Type B pancreatic cell (in vitro differentiated cells): ENCODE results near the gene EGFR. TPM values are rescaled to one million over a fixed set of nuclear protein-coding genes. Genes with fewer than 3 reads are reported as not detected.
A peak's percentile ranks its signal among the peaks of the same experiment; 100 is the strongest.

Experiments used
- DNase-seq: peaks from one replicate; pipeline ENCODE4 v3.0.0; 2021; ENCODE audit warnings: mixed read lengths; ENCODE audit not compliant: unreplicated experiment; ENCODE audit errors: extremely low spot score
- H3K27ac Mint-ChIP-seq: 2 replicates; pipeline ENCODE4 v1.8.0; 2021; ENCODE audit warnings: mild to moderate bottlenecking, mixed read lengths
- H3K27me3 Mint-ChIP-seq: 2 replicates; pipeline ENCODE4 v1.8.0; 2021; ENCODE audit warnings: mixed read lengths
- H3K36me3 Mint-ChIP-seq: 2 replicates; pipeline ENCODE4 v1.8.0; 2021; ENCODE audit warnings: mixed read lengths
- H3K4me1 Mint-ChIP-seq: one replicate; pipeline ENCODE4 v1.8.0; 2021; ENCODE audit warnings: mixed read lengths; ENCODE audit not compliant: unreplicated experiment
- H3K4me3 Mint-ChIP-seq: 2 replicates; pipeline ENCODE4 v1.8.0; 2021; ENCODE audit warnings: mild to moderate bottlenecking, mixed read lengths
- H3K9me3 Mint-ChIP-seq: 2 replicates; pipeline ENCODE4 v1.8.0; 2021; ENCODE audit warnings: mixed read lengths
- total RNA-seq: library from RNA; stranded (reverse); gene quantifications from 2 replicates; pipeline ENCODE4 v1.2.1, GENCODE V29; 2021; ENCODE audit warnings: low replicate concordance
- TF ChIP-seq, protein P1 (sequence below): fragments of 200-600 bp; sonication (generic); conservative IDR thresholded peaks from 2 replicates; pipeline ENCODE4 v1.5.0; 2021; ENCODE audit warnings: antibody characterized with exemption, mild to moderate bottlenecking

The EGFR gene
- total RNA-seq, 1 donor from 2014 or later: 44.6 TPM

DNA sequence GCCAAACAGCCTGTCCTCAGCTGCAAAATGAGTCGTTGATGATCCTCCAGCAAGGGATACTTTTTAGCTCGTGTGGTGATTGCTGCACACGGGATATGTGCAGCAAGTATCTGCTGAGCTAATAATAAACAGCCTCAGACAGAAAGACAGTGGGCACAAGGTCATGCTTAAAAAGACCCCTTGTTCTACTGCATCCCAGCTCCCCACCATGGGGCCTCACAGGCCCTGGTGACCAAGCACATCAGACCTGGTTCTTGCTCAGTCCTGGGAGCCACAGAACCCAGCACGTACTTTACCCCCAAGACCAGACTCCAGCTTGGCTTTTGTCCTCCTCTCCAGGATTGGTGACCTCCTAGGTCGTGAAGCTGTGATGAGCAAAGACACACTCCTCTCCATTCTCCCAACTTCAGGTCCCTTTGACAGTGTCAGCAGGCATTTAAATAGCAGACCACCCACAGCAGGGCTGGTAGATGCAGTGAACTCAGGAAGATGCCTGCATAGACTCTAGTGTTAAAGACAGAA lies 50.5 kb downstream of the EGFR start:
- Mint-ChIP-seq H3K4me1 (peaks cover 66% of the 10 kb centered on the region), H3K9me3 (no peaks in the 10 kb centered on the region), H3K27me3 (no peaks in the 10 kb centered on the region), H3K36me3 (peaks cover 8% of the 10 kb centered on the region), H3K4me3 (no peak overlapping the region), H3K27ac (peak overlapping the region; percentile 19)
- TF ChIP-seq, protein P1, sequence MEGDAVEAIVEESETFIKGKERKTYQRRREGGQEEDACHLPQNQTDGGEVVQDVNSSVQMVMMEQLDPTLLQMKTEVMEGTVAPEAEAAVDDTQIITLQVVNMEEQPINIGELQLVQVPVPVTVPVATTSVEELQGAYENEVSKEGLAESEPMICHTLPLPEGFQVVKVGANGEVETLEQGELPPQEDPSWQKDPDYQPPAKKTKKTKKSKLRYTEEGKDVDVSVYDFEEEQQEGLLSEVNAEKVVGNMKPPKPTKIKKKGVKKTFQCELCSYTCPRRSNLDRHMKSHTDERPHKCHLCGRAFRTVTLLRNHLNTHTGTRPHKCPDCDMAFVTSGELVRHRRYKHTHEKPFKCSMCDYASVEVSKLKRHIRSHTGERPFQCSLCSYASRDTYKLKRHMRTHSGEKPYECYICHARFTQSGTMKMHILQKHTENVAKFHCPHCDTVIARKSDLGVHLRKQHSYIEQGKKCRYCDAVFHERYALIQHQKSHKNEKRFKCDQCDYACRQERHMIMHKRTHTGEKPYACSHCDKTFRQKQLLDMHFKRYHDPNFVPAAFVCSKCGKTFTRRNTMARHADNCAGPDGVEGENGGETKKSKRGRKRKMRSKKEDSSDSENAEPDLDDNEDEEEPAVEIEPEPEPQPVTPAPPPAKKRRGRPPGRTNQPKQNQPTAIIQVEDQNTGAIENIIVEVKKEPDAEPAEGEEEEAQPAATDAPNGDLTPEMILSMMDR: no peak
- DNase-seq: no peak

DNA sequence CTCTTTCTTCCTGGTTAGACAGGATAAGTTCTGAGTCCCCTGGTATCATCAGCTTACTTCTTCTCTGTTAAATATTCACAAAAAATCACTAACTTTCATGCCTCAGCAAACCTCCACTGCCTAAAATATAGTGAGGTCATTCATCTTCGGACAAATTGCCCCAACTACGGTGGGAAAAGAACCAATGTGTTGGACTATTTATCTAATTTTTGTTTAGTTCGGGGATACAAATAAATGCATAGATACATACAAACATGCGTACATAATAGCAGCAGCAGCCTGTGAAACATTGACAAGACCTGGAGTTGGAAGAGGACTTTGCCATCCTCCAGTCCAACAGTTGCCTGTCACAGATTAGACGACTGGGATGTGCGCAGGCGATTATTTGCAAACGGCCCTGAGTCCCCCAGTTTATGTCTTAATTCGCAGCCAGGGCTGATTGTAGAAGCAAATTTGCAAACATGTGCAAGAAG lies 51.5 kb downstream of the EGFR start:
- Mint-ChIP-seq H3K4me1 (peaks cover 57% of the 10 kb centered on the region), H3K4me3 (no peak overlapping the region), H3K27ac (peak overlapping the region; percentile 12), H3K36me3 (peaks cover 8% of the 10 kb centered on the region), H3K9me3 (no peaks in the 10 kb centered on the region), H3K27me3 (no peaks in the 10 kb centered on the region)
- DNase-seq: no peak
- TF ChIP-seq, protein P1: no peak

DNA sequence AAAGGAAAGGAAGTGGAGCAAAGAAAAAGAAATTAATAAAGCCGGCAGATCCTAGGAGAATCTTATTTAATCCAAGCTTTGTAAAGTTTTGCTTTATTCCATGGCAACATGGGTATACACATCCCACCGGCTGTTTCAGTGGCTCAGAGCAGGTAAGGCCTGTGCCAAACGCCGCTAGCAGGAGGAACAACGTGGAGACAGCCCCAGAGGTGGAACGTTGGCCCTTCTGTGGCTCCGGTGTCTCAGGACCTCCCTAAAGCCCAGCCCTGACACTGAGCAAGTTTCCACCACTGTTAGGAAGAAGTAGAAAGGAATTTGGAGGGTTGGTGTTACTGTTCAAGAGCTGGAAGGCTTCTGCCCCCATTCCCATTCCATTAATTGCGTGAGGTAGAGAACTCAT lies 52.0 kb downstream of the EGFR start:
- Mint-ChIP-seq H3K27ac (no peak overlapping the region), H3K9me3 (no peaks in the 10 kb centered on the region), H3K4me1 (peaks cover 51% of the 10 kb centered on the region), H3K4me3 (no peak overlapping the region), H3K27me3 (no peaks in the 10 kb centered on the region), H3K36me3 (peaks cover 8% of the 10 kb centered on the region)
- no peak for DNase-seq
- TF ChIP-seq, protein P1: no peak

DNA sequence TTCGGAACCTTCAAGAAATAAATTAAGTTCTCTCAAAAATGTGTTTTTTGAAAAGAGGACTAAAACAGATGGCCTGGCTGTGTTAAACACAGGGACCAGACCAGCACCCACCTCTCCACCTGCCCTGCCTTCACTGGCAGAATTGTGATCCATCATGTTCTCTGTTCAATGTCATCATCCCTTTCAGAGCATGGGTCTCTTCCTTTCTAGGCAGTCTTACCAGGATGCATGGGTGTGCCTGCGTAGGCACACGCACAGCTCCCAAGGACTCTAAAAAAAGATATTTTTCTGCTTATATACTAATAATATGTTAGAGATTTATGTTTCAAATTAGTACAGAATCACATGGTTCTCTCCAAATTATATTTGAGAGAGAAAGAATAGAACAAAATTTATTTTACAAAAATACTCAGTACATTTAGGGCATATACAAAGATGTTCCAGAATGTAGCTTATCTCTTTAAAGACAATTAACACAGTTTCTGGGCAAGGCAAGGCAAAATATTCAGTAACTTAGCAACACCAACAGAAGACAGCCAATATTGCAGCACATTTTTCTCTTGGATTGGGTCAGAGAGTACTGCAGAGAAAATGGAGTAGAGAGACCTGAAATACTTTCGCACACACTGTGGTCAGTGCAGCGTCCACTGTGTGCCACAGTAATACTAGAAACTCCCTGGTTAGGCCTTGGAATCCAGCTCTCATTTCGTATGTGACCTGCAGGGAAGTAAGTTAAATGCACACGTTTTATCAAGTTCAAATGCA lies 52.8 kb downstream of the EGFR start:
- H3K27me3 Mint-ChIP-seq: no peaks in the 10 kb centered on the region
- TF ChIP-seq, protein P1: no peak
- peak overlapping the region; percentile 17 for H3K27ac Mint-ChIP-seq
- no peaks in the 10 kb centered on the region for H3K9me3 Mint-ChIP-seq
- no peak for DNase-seq
- H3K4me1 Mint-ChIP-seq: peaks cover 44% of the 10 kb centered on the region
- peaks cover 8% of the 10 kb centered on the region for H3K36me3 Mint-ChIP-seq
- no peak overlapping the region for H3K4me3 Mint-ChIP-seq

DNA sequence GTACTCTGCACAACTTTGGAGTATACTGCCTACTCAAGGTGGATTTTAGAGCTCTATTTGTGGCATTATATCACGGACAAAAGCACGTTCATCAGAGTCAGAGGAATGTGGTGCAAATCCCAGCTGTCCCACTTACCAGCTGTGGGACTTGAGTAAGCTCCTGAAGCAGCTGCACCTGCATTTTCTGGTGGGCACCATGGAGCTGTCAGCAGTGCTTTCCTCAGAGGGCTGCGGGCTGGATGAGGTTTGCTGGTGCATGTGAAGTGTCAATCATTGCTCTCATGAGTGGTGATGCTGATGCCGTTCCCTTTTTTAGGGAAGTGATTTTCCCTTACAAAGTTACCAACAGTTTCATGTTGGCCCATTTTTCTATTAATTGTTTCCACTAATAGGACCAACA lies 53.4 kb downstream of the EGFR start:
- TF ChIP-seq, protein P1: no peak
- DNase-seq: no peak
- H3K9me3 Mint-ChIP-seq: no peaks in the 10 kb centered on the region
- no peak overlapping the region for H3K27ac Mint-ChIP-seq
- no peaks in the 10 kb centered on the region for H3K27me3 Mint-ChIP-seq
- peaks cover 40% of the 10 kb centered on the region for H3K4me1 Mint-ChIP-seq
- peaks cover 9% of the 10 kb centered on the region for H3K36me3 Mint-ChIP-seq
- H3K4me3 Mint-ChIP-seq: no peak overlapping the region
